Activated naive CD4-positive, alpha-beta T cell treated with Interleukin-2 at 50 U/mL for 16 hours (primary cell): ENCODE data around the gene LSM3.
"Not testable (repeated sequence)": the region's sequence is repeated elsewhere in the genome, so short reads cannot be mapped to it uniquely, and the experiment has no call there.

Source experiments
- DNase-seq: peaks from one replicate; pipeline ENCODE4 v3.0.0-alpha.2; 2020

The LSM3 gene

DNA sequence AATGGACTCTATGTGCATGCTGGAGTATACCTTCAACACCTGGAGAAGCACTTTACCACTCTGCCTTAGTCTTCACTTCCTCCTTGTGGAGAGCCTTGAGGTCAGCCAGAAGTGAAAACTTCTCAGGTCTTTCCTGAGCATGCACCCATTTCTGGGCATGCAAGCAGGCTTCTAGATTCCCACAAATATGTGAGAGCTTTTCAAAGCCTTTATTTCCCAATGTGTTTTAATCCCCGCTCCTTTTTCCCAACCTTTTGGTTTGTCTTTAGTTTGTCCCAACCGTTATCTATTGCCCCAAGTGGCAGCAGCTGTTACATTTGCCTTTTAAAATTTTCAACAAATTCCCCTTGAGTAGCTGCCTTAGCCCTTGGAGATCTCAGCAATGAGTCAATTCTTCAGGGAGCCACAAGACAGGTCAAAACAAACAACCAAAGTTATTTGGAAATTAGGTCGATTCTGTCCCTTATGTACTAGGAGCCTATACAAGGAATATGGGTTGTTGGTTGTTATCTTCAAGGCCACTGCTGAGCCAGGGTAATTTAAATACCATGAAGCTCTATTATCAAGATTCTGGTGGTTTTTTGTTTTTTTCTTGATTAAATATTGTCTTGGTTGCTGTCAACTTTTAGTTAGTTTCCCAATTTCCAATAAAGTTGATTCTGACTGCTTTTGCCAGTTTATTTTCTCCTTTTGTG, 44.4 kb downstream of the LSM3 start:
- DNase-seq = no peak

DNA sequence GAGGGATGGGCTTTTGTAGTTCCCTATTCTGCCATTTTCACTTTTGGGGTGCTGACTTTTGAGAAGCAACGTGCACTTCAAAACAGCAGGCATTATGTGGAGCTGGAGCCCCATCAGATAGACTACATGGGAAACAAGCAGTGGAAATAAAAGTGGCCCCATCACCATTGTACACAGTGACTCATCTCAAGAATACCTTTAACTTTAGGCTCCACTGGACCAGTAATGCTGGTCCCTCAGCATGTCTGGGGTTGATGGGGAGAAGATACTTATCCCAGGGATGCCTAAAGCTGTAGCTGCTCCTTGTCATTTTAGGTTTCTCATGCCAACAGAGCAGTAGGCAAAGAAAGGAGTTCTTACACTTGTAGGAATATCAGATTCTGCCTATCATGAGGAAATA, 45.0 kb downstream of the LSM3 start:
- DNase-seq = no peak

DNA sequence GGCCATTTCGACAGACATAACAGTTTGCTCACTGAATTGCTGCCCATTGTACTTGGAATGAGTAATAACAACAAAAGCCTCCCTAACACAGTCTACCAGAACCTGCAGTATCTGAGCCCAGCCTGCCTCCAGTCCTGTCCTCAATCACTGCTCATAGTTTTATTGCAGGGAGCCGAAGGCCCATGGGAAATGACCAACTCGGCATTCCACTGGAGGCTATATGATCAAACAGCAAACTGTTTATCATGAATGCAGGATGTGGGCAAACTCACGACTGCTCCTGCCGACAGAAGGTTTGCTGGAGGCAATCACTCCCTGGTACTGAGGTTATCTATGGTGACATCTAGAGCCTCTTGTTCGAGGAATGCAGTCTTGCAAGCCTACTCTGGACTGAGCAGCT, 46.3 kb downstream of the LSM3 start:
- DNase-seq = no peak

DNA sequence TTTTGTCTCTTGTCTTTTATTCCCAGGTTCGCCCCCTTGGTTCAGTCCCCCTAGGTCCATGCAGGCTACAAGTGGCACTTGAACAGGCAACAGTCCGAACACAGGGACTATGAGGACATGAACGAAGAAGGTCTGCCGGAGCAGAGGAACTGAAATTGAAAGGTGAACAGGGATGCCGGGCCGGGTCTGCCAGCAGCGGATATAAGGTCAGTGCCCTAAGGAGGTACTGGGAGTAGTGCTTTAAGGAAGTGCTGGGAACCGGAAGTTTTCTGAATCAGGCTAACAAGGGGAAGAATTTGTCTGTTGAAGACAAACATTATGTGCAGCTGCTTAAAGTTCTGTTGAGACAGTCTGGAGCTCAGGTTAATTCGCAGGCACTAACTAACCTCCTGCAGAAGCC, 46.8 kb downstream of the LSM3 start:
- no peak for DNase-seq

DNA sequence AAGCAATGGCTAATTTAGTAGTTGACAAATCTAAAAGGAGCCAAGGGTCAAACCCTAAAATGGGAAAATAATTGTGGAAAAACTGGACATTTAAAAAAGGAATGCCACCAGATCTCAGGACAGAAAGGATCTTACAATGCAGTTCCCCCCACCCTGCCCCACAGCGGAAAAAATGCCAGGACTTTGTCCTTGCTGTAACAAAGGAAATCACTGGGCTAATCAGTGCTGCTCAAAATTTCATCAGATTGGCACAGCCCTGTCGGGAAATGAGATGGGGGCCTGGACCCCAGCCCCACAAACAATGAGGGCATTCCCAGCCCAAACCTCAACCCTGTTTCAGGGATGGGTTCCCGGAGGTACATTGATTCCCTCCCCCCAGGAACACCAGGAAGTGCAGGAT, 47.7 kb downstream of the LSM3 start:
- DNase-seq = not testable (repeated sequence)

DNA sequence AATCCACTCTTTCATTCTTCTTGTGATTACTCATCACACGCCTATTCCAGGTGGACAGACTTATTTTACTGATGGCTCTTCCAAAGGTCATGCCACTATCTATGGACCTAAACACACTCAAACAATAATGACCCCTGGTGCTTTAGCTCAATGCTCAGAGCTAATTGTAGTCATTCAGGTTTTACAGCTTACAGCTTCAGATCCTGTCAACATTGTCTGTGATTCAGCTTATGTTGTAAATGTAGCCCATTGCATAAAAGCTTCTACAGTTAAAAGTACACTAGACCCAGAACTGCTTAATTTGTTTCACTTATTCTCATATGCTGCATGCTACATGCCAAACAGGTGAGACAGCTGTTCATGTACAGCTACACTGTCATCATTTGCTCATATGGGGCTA, 49.2 kb downstream of the LSM3 start:
- no peak for DNase-seq

DNA sequence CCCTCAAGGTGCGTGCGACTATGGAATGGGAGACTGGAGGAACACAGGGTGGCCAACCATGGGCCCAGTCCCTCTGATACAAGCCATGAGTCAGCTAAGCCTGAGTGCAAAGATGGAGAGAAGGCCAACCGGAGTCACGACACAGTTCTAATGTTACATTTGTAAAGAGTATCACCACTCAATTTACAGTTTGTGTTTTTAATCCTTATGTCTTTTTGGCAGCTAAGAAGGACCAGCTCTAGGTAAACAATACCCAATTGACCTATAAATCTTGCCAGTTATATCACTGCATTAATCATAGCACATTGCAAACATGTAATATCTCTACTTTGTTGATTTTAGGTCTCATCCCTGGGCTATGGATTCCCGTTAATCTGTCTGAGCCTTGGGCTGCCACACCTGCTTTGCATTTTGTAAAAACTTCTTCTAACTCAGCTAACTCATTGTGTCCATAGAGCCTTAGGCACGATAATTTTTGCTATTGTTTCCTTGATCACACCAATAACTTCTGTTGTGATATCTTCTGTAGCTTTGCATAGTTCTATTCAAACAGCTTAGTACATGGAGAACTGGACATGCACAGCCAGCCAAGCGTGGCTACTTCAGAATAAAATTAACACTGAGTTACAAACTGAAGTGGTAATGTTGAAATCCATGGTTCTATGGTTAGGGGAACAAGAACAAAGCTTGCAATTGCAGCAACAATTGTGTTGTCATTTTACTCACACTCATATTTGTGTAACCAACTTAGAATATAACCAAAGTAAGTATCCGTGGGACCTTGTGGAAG, 50.3 kb downstream of the LSM3 start:
- DNase-seq = no peak

DNA sequence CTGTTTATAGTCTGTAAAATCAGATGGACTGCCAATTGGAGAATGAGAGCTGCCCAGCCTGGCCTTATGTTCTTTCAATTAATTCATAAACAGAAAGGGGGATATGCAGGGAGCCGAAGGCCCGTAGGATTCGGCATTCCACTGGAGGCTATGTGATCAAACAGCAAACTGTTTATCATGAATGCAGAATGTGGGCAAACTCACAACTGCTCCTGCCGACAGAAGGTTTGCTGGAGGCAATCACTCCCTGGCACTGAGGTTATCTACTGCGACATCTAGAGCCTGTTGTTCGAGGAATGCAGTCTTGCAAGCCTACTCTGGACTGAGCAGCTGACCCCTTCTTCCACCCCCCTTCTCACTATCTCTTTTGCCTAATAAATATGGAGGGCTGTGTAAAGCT, 51.1 kb downstream of the LSM3 start:
- DNase-seq = not testable (repeated sequence)

DNA sequence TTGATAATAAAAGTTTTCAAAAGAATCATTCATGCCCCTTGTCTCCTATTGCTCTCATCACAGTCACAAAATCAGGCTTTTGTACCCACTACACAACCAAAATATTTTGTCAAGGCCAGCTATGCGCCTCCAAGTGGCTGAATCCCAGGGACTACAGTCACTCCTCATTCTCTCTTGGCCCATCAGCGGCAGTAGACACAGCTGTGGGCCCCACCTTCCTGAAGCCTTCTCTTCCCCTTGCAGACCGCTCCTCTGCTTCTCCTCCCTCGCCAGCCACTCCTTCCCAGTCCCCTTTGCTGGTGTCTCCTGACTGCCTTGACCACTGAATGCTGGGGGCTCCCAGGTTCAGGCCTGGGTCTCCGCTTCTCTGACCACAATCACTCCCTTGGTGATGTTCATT, 52.1 kb downstream of the LSM3 start:
- no peak for DNase-seq

DNA sequence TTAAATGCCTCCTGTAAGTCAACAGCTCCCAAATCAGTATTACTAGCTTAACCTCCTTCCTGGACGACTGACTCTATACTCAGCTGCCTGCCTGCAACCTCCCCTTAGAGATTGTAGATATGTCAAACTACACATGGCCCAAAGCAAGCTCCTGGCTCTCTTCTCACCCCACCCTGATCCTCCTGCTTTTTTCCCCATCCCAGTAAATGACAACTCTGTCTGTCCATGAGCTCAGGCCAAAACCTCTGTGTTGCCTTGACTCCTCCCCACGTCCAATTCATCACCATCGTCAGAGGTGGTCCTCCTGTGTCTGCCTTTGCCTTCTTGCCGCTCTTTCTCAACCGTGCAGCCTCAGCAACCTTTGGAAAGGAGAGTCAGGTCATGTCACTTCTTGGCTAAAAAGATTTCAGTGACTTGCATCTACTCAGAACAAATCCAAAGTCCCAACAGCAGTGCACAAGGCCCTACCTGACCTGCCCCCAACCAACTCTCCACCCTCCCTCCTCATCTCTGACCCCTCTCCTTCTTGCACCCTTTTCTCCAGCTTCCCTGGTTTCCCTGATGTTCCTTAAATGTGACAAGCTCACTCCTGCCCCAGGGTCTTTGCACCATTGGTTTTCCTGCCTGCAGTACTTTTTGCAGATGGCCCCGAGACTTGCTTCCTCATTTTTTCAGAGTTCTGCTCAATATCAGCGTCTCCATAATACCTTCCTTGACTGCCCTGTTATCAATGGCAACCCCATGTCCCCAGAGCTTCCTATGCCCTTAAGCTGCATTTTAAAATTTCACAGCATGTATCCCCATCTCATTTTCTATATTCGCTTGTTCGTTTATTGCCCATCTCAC, 52.8 kb downstream of the LSM3 start:
- no peak for DNase-seq

DNA sequence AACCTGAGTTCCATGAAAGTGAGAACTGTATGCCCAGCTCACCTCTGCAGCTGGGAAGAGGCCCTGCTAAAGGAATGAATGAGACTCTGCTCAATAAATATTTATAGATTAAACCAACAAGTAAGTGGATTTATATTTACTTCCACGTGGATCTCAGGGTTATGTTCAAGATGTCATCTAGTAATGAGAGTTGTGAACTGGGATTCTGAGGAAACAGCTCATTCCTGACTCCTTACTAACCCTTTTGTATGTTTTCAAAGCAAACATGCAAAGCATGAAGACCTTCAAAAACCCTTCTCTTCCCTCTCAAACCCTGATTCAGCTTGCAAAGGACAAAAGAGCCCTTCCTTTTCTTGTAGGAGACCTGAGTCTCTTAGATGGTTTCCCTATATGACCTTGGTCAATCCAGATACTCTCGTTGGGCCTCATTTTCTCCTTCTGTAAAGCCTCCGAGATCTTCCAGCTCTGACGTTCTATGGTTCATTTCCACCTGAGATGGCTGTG, 53.4 kb downstream of the LSM3 start:
- no peak for DNase-seq

DNA sequence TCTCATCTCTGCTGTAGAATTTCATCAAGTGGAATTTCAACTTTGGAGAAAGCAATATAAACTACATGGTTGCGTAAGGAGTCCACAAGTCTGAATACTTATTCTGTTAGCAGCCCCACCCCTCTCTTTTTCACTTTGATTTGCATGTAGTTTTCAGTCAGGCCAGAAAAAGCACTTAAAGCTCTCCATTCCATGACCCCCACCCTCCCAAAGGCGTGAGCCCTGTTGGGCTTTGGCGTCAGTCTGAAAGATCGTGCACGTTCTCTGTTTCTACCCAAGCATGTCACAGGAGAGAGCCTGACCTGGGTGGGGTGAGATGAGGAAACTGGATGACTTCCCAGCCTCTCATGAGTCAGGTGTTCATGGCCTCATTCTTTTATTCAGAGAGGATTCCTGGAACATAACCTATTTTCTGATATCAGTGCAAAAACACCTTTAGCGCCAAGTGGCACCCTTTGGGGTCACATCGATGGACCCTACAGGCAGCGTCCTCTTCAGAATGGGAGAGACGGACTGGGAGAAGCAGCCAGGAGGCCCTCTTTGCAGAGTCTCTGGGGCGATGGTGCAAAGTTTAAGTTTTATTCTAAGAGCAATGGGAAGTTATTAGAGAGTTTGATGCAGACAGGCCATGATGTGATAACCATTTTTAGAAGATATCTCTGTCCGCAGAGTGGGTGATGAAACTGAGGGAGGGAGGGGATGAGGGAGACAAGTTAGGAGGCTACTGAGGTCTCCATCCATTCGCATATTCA, 55.8 kb downstream of the LSM3 start:
- DNase-seq = no peak

DNA sequence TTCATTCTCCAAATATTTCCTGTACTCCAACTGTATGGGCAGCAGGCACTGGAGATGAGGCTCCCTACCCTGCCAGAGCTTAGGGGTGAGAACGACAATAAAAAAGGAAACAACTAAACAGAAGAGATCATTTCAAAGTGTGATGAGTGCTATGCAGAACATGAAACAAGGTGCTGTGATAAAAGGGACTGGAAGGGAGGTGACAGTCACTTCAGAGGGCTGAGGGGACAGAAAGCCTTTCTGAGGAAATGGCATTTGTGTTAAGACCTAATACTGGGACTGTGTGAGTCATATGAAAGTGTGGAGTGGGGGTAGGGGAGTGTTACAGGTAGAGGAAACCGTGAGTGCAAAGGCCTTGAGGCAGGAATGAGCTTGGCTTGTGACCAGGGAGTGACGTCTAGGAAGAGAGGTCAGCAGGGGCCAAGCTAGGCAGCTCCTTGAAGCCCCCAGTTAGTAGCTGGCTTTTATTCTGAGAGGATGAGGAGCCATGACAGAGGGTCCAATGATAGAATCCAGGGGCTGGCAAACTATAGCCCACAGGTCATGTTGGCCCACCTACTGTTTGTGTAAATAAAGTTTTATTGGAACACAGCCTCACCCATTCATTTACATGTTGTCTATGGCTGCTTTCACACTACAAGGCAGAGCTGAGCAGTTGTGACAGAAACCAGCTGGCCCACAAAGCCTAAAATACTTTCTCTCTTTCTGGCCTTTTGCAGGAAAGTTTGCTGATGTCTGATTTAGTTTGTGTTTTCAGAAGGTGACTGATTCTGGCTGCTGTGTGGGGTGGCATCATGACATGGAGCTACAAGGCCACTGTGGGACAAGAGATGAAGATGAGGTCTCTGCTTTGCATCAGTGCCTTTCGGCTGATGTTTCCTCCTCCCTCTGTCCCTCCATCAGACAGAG, 56.6 kb downstream of the LSM3 start:
- DNase-seq = no peak

DNA sequence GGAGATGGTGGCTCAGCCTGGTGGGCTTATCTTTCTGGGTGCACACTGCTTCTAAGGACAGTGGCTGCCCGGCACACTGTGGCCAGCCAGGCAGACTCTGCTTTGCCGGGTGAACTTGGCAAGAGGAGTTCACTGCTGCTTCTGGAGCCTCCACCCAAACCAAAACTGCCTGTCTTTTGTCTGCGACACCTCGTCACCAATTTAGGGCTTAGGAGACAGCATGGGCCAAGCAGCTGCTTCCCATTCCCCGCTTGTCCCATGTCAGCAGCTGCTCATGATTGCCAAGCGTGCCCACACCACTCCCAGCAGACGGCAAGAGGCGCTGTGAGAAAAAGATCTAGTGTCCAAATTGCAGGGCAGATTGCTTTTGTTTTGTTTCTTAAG, 57.3 kb downstream of the LSM3 start:
- DNase-seq = no peak

DNA sequence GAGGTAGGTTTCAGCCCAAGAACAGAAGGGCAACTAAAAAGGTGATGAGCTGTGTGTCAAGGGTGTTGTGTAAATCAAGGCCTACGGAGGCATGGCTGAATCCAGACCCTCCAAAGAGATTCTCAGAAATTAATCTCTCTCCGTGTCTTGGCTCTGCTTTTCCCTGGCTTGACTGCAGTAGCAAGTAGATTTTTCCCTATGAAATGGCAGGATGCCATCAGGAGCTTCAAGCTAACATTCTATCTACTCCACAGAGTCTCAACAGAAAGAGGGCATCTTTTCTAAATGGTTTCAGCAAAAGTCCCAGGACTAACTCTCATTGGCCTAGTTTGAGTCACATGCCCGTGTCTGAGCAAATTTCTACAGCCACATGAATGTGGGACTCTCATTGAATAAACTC, 58.3 kb downstream of the LSM3 start:
- DNase-seq = no peak

DNA sequence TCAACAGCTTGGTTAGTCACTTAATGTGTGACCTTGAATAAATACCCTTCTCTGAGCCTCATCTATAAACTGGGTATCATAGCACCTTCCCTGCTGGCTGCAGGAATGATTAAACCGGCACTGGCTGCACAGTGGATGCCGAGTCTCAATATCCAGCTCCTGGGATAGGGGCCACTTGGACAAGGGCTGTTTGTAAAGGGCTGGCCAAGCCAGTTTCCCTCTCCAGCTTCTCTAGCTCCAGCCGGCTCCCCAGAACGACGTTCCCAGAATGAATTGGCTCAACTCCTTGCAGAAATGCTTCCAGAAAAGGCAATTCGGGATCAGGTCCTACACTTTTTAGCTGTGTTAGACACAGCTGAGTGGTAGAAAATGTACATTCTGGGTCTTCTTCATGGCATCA, 58.8 kb downstream of the LSM3 start:
- no peak for DNase-seq

DNA sequence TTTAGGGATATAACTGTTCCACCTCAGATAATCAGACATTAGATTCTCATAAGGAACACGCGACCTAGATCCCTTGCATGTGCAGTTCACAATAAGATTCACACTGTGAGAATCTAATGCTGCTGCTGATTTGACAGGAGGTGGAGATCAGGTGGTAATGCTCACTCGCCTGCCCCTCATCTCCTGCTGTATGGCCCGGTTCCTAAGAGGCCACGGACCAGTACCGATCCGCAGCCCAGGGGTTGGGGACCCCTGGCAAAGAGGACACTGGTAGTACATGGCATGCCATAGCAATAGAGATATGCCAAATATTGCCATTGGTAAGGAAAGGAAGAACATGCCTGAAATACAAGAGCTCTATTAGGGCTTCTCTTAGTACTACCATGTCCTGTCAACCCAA, 59.7 kb downstream of the LSM3 start:
- no peak for DNase-seq

DNA sequence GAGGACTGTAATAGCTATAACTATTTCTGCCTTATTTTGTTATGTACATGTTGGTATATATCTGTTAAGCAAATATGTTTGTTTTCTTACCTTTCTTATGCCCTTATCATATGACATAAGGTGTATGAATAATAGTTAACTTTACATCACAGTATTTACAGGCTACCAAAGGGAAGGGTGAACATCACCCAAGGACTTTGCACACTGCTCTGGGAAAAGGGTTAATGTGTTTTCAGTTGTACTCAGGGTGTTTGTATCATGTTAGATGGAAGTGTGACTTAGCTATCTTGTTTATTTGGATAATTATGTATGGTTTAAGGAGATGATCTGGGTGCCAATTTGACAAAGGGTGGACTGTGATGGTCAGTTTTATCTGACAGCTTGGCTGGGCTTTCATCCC, 60.3 kb downstream of the LSM3 start:
- no peak for DNase-seq

DNA sequence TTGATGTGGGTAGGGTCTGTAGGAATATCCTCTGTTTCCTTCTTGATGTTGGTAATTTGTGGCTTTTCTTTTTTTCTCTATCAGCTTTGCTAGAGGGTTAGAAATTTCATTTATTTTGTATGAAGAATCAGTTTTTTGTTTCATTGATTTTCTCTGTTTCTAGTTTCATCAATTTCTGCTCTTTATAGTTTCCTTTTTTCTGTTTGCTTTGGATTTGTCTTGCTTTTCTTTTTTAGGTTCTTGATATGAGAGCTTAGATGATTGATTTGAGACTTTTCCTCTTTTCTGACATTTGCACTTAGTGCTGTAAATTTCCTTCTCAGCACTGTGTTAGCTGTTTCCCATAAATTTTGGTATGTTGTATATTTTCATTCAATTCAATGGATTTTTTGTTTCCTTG, 61.3 kb downstream of the LSM3 start:
- DNase-seq = no peak

DNA sequence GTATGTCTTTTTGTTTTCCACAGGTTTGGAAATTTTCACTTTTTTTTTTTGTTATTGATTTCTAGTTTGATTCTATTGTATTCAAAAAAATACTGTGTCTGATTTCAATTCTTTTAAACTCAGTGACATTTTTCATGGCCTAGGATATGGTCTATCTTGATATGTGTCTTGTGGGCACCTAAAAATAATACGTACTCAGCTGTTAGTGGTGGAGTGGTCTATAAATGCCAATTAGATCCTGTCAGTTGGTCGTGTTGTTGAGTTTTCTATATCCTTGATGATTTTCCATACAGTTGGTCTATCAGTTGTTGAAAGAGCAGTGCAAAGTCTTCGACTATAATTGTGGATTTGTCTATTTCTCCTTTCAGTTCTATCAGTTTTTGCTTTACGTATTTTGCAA, 61.7 kb downstream of the LSM3 start:
- DNase-seq = no peak

DNA sequence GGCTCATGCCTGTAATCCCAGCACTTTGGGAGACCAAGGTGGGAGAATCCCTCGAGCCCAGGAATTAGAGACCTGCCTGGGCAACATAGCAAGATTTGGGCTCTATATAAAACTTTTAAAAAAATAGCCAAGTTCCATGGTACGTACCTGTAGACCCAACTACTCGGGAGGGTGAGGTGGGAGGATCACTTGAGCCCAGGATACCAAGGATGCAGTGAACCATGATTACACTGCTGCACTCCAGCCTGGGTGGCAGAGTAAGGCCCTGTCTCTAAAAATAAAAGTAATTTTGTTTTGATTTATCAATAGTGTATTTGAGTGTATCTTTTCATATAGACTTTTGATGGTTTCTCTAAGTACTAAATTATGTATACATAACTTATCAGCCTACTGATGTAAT, 63.1 kb downstream of the LSM3 start:
- no peak for DNase-seq
